A673 (cell line): ENCODE measurements around the gene RASSF4. TPM values are rescaled to one million over a fixed set of nuclear protein-coding genes. Genes with fewer than 3 reads are reported as not detected.

ENCODE experiments used
- BruUV-seq: library from RNA; stranded (reverse); fragments of 400-500 nt; replicated peaks from 2 replicates; lab custom pipeline; 2021; lab: Mats Ljungman, UMichigan
- CTCF ChIA-PET: fragments of 300-600 bp; sonication (Branson Sonifier 250); formaldehyde crosslinking; loops from one replicate; lab custom pipeline; 2022; ENCODE audit warnings: antibody characterized with exemption; lab: Charles Lee
- POLR2A ChIA-PET: fragments of 300-600 bp; sonication (Branson Sonifier 250); formaldehyde crosslinking; loops from one replicate; lab custom pipeline; 2022; ENCODE audit warnings: antibody characterized with exemption; ENCODE audit not compliant: low non-redundant PET; lab: Charles Lee
- DNase-seq: peaks from one replicate; pipeline ENCODE4 v3.0.0-alpha.2; 2015; ENCODE audit warnings: low spot score
- H3K27ac ChIP-seq: fragments of 200-600 bp; sonication (generic); 2 replicates; pipeline ENCODE4 v1.5.1; 2016; ENCODE audit warnings: mixed run types, low read depth, mild to moderate bottlenecking, mixed read lengths, antibody characterized with exemption, low read length; ENCODE audit not compliant: poor library complexity, severe bottlenecking
- H3K27me3 ChIP-seq: fragments of 200-600 bp; sonication (generic); replicated peaks from 2 replicates; pipeline ENCODE4 v1.6.1; 2017; ENCODE audit warnings: mixed run types, low read depth, mild to moderate bottlenecking, mixed read lengths, antibody characterized with exemption, low read length; ENCODE audit not compliant: insufficient read depth, poor library complexity
- H3K36me3 ChIP-seq: fragments of 200-600 bp; sonication (generic); 2 replicates; pipeline ENCODE4 v1.6.1; 2016; ENCODE audit warnings: mixed run types, mild to moderate bottlenecking, mixed read lengths, antibody characterized with exemption, low read length; ENCODE audit not compliant: insufficient read depth, poor library complexity, severe bottlenecking
- H3K4me1 ChIP-seq: fragments of 200-600 bp; sonication (generic); 2 replicates; pipeline ENCODE4 v1.6.1; 2017; ENCODE audit warnings: mixed run types, mild to moderate bottlenecking, mixed read lengths, antibody characterized with exemption, low read length; ENCODE audit not compliant: insufficient read depth, poor library complexity, severe bottlenecking
- H3K4me3 ChIP-seq: fragments of 200-600 bp; sonication (generic); 2 replicates; pipeline ENCODE4 v1.5.1; 2016; ENCODE audit warnings: low read depth, mixed run types, mild to moderate bottlenecking, mixed read lengths, low read length; ENCODE audit not compliant: poor library complexity, severe bottlenecking
- H3K9me3 ChIP-seq: fragments of 200-600 bp; sonication (generic); 2 replicates; pipeline ENCODE4 v1.6.1; 2016; ENCODE audit warnings: mixed run types, low read depth, mild to moderate bottlenecking, mixed read lengths, antibody characterized with exemption, low read length; ENCODE audit not compliant: poor library complexity, severe bottlenecking
- CTCF ChIP-seq: fragments of 300-800, 200-600 bp; sonication (generic); conservative IDR thresholded peaks from 2 replicates; pipeline ENCODE4 v1.5.1; 2017; ENCODE audit warnings: low read depth, mild to moderate bottlenecking, antibody characterized with exemption, low read length, moderate library complexity, mixed read lengths
- EZH2 ChIP-seq: fragments of 200-600 bp; sonication (generic); IDR thresholded peaks from 2 replicates; pipeline ENCODE4 v1.6.1; 2017; ENCODE audit warnings: borderline replicate concordance, low read depth, mild to moderate bottlenecking, mixed read lengths, antibody characterized with exemption, low read length; ENCODE audit not compliant: poor library complexity, severe bottlenecking
- intact Hi-C: fragments of 100-400 bp; cut with micrococcal nuclease; formaldehyde crosslinking; loops from one replicate; pipeline ENCODE4 v1.10.0; 2022; ENCODE audit not compliant: unreplicated experiment
- total RNA-seq: library from RNA; stranded (reverse); gene quantifications from 2 replicates; pipeline ENCODE4 v1.2.3, GENCODE V29; 2021

RASSF4 gene
- total RNA-seq, 1 experiment from 2014 or later, result 0.71 TPM

GRCh38 chr10:44911081-44911540 lies 48.5 kb upstream of the RASSF4 start, which contains the start of gene TMEM72:
TSS of gene TMEM72 (plus strand) at chr10:44911337. CDS start at chr10:44911513, 176 bp downstream.
- Histone ChIP-seq H3K9me3 (no peaks in the 10 kb centered on the region), H3K4me1 (peaks cover 83% of the 10 kb centered on the region), H3K36me3 (no peaks in the 10 kb centered on the region), H3K27ac (peak within 1 kb of the TSS; percentile 98), H3K4me3 (no peak within 1 kb of the TSS), H3K27me3 (no peaks in the 10 kb centered on the region)
- no TSS peak for BruUV-seq
- DNase-seq, result peak; percentile 25
- intact Hi-C loops, result no loop called here
- TF ChIP-seq EZH2 (no peak), CTCF (no peak)
- POLR2A ChIA-PET, result no interaction called here
- CTCF ChIA-PET, result interaction anchor here (0.6 kb wide), 1 partner anchor 65 kb away, joined by 4 read pairs; no protein-coding TSS in a partner anchor

GRCh38 chr10:44911951-44912350 lies 47.7 kb upstream of the RASSF4 start:
- no peak for TF ChIP-seq CTCF
- TF ChIP-seq EZH2, result no peak
- H3K9me3 ChIP-seq, result no peaks in the 10 kb centered on the region
- intact Hi-C loops, result no loop called here
- BruUV-seq, result no TSS peak
- peaks cover 85% of the 10 kb centered on the region for H3K4me1 ChIP-seq
- POLR2A ChIA-PET, result no interaction called here
- no peaks in the 10 kb centered on the region for H3K36me3 ChIP-seq
- H3K4me3 ChIP-seq, result no peak overlapping the region
- CTCF ChIA-PET, result no interaction called here
- DNase-seq, result no peak
- H3K27me3 ChIP-seq, result no peaks in the 10 kb centered on the region
- peak overlapping the region; percentile 98 for H3K27ac ChIP-seq

GRCh38 chr10:44913350-44914081 lies 46.1 kb upstream of the RASSF4 start:
- Histone ChIP-seq H3K4me1 (peaks cover 70% of the 10 kb centered on the region), H3K4me3 (peak overlapping the region; percentile 11), H3K27me3 (no peaks in the 10 kb centered on the region), H3K27ac (peak overlapping the region; percentile 98), H3K9me3 (no peaks in the 10 kb centered on the region), H3K36me3 (no peaks in the 10 kb centered on the region)
- TF ChIP-seq CTCF (no peak), EZH2 (no peak)
- peak; percentile 97 for DNase-seq
- no TSS peak for BruUV-seq
- intact Hi-C loops, result no loop called here
- ChIA-PET CTCF (no interaction called here), POLR2A (interaction anchor here (0.6 kb wide), 1 partner anchor 1045 kb away, joined by 3 read pairs; no protein-coding TSS in a partner anchor)
